ENCODE results near the gene MLF1.
"Not testable (repeated sequence)": the region's sequence is repeated elsewhere in the genome, so short reads cannot be mapped to it uniquely, and the experiment has no call there.

MLF1 gene

GRCh38 chr3:158570999-158571702 lies at the start of gene MLF1:
MLF1 (plus strand) TSS chr3:158571194; CDS start chr3:158571301, 107 bp downstream.
- peak; percentile 87 for DNase-seq (ENCODE audit: low spot score)

- DNase-seq (ENCODE audit: low spot score): no peak
Measured at GRCh38 chr3:158522221-158523136, 48.5 kb upstream of the MLF1 start.

- no peak for DNase-seq (ENCODE audit: low spot score)
Measured at GRCh38 chr3:158528076-158528674, 42.8 kb upstream of the MLF1 start.

GRCh38 chr3:158531334-158531733 lies 39.7 kb upstream of the MLF1 start:
- DNase-seq (ENCODE audit: low spot score): no peak

GRCh38 chr3:158532099-158532734 lies 38.8 kb upstream of the MLF1 start:
- DNase-seq (ENCODE audit: low spot score): peak; percentile 66

GRCh38 chr3:158535918-158536317 lies 35.1 kb upstream of the MLF1 start:
- DNase-seq (ENCODE audit: low spot score): no peak

GRCh38 chr3:158539414-158540014 lies 31.5 kb upstream of the MLF1 start:
- DNase-seq (ENCODE audit: low spot score): peak; percentile 50

GRCh38 chr3:158540066-158540465 lies 30.9 kb upstream of the MLF1 start:
- no peak for DNase-seq (ENCODE audit: low spot score)

- DNase-seq (ENCODE audit: low spot score): no peak
Measured at GRCh38 chr3:158548691-158549090, 22.3 kb upstream of the MLF1 start.

- DNase-seq (ENCODE audit: low spot score): not testable (repeated sequence)
Measured at GRCh38 chr3:158549938-158550337, 21.1 kb upstream of the MLF1 start.

GRCh38 chr3:158552124-158552523 lies 18.9 kb upstream of the MLF1 start:
- DNase-seq (ENCODE audit: low spot score): no peak

- DNase-seq (ENCODE audit: low spot score): no peak
Measured at GRCh38 chr3:158559504-158559903, 11.5 kb upstream of the MLF1 start.

GRCh38 chr3:158560979-158561378 lies 10.0 kb upstream of the MLF1 start:
- no peak for DNase-seq (ENCODE audit: low spot score)

GRCh38 chr3:158562674-158563073 lies 8.3 kb upstream of the MLF1 start:
- no peak for DNase-seq (ENCODE audit: low spot score)

GRCh38 chr3:158563076-158563475 lies 7.9 kb upstream of the MLF1 start:
- no peak for DNase-seq (ENCODE audit: low spot score)

- no peak for DNase-seq (ENCODE audit: low spot score)
Measured at GRCh38 chr3:158565076-158565475, 5.9 kb upstream of the MLF1 start.

GRCh38 chr3:158568784-158569183 lies 2.2 kb upstream of the MLF1 start:
- DNase-seq (ENCODE audit: low spot score): no peak

GRCh38 chr3:158569794-158570193 lies 1.2 kb upstream of the MLF1 start:
- DNase-seq (ENCODE audit: low spot score): no peak

GRCh38 chr3:158571969-158572765 lies 1.2 kb downstream of the MLF1 start:
- DNase-seq (ENCODE audit: low spot score): no peak

GRCh38 chr3:158572766-158573060 lies 1.7 kb downstream of the MLF1 start:
- no peak for DNase-seq (ENCODE audit: low spot score)

GRCh38 chr3:158573714-158574113 lies 2.7 kb downstream of the MLF1 start:
- no peak for DNase-seq (ENCODE audit: low spot score)
